KMS-11 (cell line): Measurements from ENCODE around the gene CAMP.

Experiments
- H2AFZ ChIP-seq: fragments of 200-600 bp; sonication (generic); 2 replicates; pipeline ENCODE4 v1.6.1; 2016; ENCODE audit warnings: antibody characterized with exemption, mixed run types, low read depth
- H3K27ac ChIP-seq: fragments of 200-600 bp; sonication (generic); 2 replicates; pipeline ENCODE4 v1.6.1; 2016; ENCODE audit warnings: mild to moderate bottlenecking, mixed run types
- H3K27me3 ChIP-seq: fragments of 200-600 bp; sonication (generic); 2 replicates; pipeline ENCODE4 v1.6.1; 2017; ENCODE audit warnings: mild to moderate bottlenecking, low read depth, mixed run types, moderate library complexity; ENCODE audit not compliant: insufficient read depth
- H3K36me3 ChIP-seq: fragments of 200-600 bp; sonication (generic); 2 replicates; pipeline ENCODE4 v1.6.1; 2017; ENCODE audit warnings: mild to moderate bottlenecking, mixed run types; ENCODE audit not compliant: insufficient read depth
- H3K4me1 ChIP-seq: fragments of 200-600 bp; sonication (generic); 2 replicates; pipeline ENCODE4 v1.6.1; 2016; ENCODE audit warnings: mild to moderate bottlenecking, low read depth, mixed run types; ENCODE audit not compliant: poor library complexity, severe bottlenecking
- H3K4me2 ChIP-seq: fragments of 200-600 bp; sonication (generic); 2 replicates; pipeline ENCODE4 v1.7.0; 2016; ENCODE audit warnings: mild to moderate bottlenecking, mixed run types
- H3K4me3 ChIP-seq: fragments of 200-600 bp; sonication (generic); IDR thresholded peaks from 2 replicates; pipeline ENCODE4 v1.6.1; 2017; ENCODE audit warnings: low read depth, low read length, mixed read lengths; ENCODE audit not compliant: insufficient read depth
- H3K79me2 ChIP-seq: fragments of 200-600 bp; sonication (generic); 2 replicates; pipeline ENCODE4 v1.6.1; 2016; ENCODE audit warnings: low read depth, mixed run types; ENCODE audit not compliant: insufficient read depth
- H3K9ac ChIP-seq: fragments of 200-600 bp; sonication (generic); 2 replicates; pipeline ENCODE4 v1.6.1; 2016; ENCODE audit warnings: mild to moderate bottlenecking, mixed run types
- H4K20me1 ChIP-seq: fragments of 200-600 bp; sonication (generic); 2 replicates; pipeline ENCODE4 v1.6.1; 2016; ENCODE audit warnings: mild to moderate bottlenecking, mixed run types; ENCODE audit not compliant: insufficient read depth
- TF ChIP-seq, protein P1 (sequence below): fragments of 200-600 bp; sonication (generic); conservative IDR thresholded peaks from 2 replicates; pipeline ENCODE4 v1.6.1; 2017; ENCODE audit warnings: low read depth, mild to moderate bottlenecking, antibody characterized with exemption, low read length, moderate library complexity, mixed read lengths

Gene CAMP

DNA sequence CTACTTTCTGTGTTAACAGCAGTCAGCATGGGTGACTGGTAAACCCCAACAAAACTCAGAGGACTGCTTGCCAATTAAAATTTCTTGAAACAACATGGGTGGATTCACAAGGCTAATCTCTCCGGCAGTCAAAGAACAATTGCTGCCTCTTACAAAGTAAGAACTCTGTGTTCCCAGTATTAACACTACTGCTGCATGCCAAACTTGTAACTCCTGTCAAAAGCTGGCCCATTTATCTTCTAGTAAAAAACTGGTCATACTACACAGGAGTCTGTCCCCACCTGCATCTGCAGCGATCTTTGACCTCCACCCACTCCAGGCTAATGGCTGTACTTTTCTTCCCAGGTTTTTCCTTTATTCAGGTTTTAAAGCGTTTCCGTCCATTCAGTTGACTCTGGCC is 8.9 kb downstream of the CAMP start:
- no peak overlapping the region for H3K9ac ChIP-seq

DNA sequence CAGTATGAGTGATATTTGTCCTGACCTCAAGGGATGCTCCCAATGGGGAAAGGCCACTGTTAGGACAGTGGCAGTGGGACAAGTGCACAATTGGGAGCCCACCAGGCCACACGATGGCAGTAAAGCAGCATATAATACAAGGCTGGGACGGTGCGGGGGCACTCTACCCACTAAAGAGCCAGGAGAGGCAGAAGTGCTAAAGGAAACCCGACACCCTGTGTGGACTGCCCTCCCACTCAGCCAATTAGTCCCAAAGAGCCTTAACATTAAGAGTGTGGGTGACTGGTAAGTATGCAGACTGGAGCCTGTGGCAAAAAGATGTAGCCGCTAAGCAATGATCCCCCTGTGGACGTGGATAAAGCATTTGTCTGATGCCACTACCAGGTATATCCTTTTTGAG is 9.4 kb downstream of the CAMP start:
- Histone ChIP-seq H3K4me2 (no peak overlapping the region), H3K36me3 (no peaks in the 10 kb centered on the region), H3K4me1 (no peaks in the 10 kb centered on the region), H3K27ac (no peak overlapping the region), H3K9ac (no peak overlapping the region), H3K79me2 (no peaks in the 10 kb centered on the region), H3K4me3 (no peak overlapping the region), H4K20me1 (no peaks in the 10 kb centered on the region), H2AFZ (peak overlapping the region; percentile 39; the same call in 1 of the 2 replicates), H3K27me3 (no peaks in the 10 kb centered on the region)
- TF ChIP-seq, protein P1, sequence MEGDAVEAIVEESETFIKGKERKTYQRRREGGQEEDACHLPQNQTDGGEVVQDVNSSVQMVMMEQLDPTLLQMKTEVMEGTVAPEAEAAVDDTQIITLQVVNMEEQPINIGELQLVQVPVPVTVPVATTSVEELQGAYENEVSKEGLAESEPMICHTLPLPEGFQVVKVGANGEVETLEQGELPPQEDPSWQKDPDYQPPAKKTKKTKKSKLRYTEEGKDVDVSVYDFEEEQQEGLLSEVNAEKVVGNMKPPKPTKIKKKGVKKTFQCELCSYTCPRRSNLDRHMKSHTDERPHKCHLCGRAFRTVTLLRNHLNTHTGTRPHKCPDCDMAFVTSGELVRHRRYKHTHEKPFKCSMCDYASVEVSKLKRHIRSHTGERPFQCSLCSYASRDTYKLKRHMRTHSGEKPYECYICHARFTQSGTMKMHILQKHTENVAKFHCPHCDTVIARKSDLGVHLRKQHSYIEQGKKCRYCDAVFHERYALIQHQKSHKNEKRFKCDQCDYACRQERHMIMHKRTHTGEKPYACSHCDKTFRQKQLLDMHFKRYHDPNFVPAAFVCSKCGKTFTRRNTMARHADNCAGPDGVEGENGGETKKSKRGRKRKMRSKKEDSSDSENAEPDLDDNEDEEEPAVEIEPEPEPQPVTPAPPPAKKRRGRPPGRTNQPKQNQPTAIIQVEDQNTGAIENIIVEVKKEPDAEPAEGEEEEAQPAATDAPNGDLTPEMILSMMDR: peak; percentile 36

More for the DNA sequence above, 8.9 kb downstream of the CAMP start:
- H3K4me1 ChIP-seq: no peaks in the 10 kb centered on the region
- no peaks in the 10 kb centered on the region for H3K36me3 ChIP-seq
- no peak overlapping the region for H3K27ac ChIP-seq
- H3K4me2 ChIP-seq: no peak overlapping the region
- H3K27me3 ChIP-seq: no peaks in the 10 kb centered on the region
- no peak overlapping the region for H2AFZ ChIP-seq
- no peaks in the 10 kb centered on the region for H4K20me1 ChIP-seq
- no peaks in the 10 kb centered on the region for H3K79me2 ChIP-seq
- TF ChIP-seq, protein P1: no peak
- no peak overlapping the region for H3K4me3 ChIP-seq

DNA sequence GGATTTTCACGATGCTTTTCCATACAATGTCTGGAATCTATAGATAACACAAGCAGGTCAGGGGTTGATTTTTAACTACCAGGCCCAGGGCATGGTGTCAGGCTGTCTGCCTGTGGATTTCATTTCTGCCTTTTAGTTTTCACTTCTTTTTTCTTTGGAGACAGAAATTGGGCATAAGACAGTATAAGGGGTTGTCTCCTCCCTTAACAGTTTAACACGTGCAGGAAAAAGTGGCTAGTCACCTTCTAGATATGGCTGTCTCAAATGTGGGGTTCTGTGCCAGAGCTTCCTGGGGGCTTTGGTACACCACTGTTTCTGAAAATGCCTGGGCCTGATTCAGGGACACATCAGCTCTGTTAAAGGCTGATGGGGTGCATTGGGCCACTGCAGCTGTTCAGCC is 10.2 kb downstream of the CAMP start:
- no peak overlapping the region for H3K9ac ChIP-seq
- H3K27ac ChIP-seq: no peak overlapping the region
- no peaks in the 10 kb centered on the region for H3K4me1 ChIP-seq
- H3K4me2 ChIP-seq: no peak overlapping the region
- TF ChIP-seq, protein P1: no peak
- no peaks in the 10 kb centered on the region for H3K36me3 ChIP-seq
- H3K4me3 ChIP-seq: no peak overlapping the region
- H3K79me2 ChIP-seq: no peaks in the 10 kb centered on the region
- H4K20me1 ChIP-seq: no peaks in the 10 kb centered on the region
- no peak overlapping the region for H2AFZ ChIP-seq
- H3K27me3 ChIP-seq: no peaks in the 10 kb centered on the region

DNA sequence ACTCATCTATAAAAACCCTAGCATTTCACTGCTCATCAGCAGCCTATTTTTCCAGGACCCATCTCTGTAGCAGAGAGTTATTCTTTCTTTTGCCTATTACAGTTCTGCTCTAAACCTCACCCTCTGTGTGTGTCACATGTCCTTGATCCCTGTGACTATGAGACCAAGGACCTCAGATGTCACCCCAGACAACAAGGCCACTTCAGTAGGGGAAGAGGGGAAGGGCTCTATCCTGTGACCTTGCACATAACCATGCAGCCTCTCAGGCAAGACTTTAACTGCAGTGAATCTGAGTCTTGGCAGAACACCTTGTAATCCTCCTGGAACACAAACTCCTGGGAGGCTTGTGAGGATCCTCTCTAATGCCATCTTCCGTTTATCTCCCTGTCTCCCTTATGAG is 13.2 kb downstream of the CAMP start:
- Histone ChIP-seq H3K79me2 (no peaks in the 10 kb centered on the region), H3K4me3 (no peak overlapping the region), H2AFZ (no peak overlapping the region), H3K4me2 (no peak overlapping the region), H3K9ac (no peak overlapping the region), H3K36me3 (no peaks in the 10 kb centered on the region), H4K20me1 (no peaks in the 10 kb centered on the region), H3K27ac (no peak overlapping the region), H3K27me3 (no peaks in the 10 kb centered on the region), H3K4me1 (no peaks in the 10 kb centered on the region)
- TF ChIP-seq, protein P1: no peak
